ENCODE data around the gene GPM6B. TPM values are rescaled to one million over a fixed set of nuclear protein-coding genes. Genes with fewer than 3 reads are reported as not detected.

GPM6B gene
- total and polyA plus RNA-seq, 2 donors from 2014 or later = 6.3 to 16.0 TPM

- no peak overlapping the region for H3K9ac ChIP-seq (ENCODE audit: low read length in 3 of 3)
- intact Hi-C loops (cut with DNase I) = no loop called here
Observed at GRCh38 chrX:13835825-13836224, 18.9 kb upstream of the GPM6B start.

DNA sequence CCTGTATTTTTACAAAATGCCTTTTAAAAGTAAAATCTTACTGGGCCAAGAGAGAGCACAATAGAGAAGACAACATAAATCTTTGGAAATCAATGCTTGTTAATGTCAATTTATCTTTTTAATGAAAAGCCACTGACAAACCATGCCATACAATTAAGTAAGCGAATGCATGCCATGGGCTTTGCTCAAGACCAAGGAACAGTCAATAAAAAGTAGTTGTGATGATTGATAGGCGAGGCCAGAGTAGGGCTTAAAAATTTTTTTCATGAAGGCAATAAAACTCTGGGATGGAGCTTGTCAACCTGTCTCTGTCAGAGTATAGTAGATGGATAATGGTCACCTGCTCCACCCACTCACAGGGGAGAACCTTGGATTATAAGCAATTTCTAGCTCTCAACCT is 17.5 kb upstream of the GPM6B start:
- intact Hi-C loops (cut with DNase I) = no loop called here
- H3K27ac ChIP-seq (ENCODE audit: low read depth in 2 of 2, low read length in 2 of 2) = no peak overlapping the region
- no peaks in the 10 kb centered on the region for H3K36me3 ChIP-seq (ENCODE audit: control insufficient read depth in 2 of 3, insufficient read depth in 3 of 3, low read length in 3 of 3)
- DNase-seq (no peak), FAIRE-seq (no peak)
- no peaks in the 10 kb centered on the region for H3K9me3 ChIP-seq (ENCODE audit: control insufficient read depth in 2 of 3, insufficient read depth in 1 of 3, low read length in 3 of 3)
- H3K9ac ChIP-seq (ENCODE audit: low read length in 3 of 3) = no peak overlapping the region
- no peak overlapping the region for H3K4me3 ChIP-seq (ENCODE audit: low read length in 3 of 3)
- H3K4me1 ChIP-seq (ENCODE audit: control insufficient read depth in 2 of 3, insufficient read depth in 2 of 3, low read depth in 1 of 3, low read length in 3 of 3) = no peaks in the 10 kb centered on the region
- TF ChIP-seq, protein P1, sequence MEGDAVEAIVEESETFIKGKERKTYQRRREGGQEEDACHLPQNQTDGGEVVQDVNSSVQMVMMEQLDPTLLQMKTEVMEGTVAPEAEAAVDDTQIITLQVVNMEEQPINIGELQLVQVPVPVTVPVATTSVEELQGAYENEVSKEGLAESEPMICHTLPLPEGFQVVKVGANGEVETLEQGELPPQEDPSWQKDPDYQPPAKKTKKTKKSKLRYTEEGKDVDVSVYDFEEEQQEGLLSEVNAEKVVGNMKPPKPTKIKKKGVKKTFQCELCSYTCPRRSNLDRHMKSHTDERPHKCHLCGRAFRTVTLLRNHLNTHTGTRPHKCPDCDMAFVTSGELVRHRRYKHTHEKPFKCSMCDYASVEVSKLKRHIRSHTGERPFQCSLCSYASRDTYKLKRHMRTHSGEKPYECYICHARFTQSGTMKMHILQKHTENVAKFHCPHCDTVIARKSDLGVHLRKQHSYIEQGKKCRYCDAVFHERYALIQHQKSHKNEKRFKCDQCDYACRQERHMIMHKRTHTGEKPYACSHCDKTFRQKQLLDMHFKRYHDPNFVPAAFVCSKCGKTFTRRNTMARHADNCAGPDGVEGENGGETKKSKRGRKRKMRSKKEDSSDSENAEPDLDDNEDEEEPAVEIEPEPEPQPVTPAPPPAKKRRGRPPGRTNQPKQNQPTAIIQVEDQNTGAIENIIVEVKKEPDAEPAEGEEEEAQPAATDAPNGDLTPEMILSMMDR (IDR thresholded peaks at IDR 0.05; ENCODE audit: borderline replicate concordance, extremely low read depth, insufficient read depth) = no peak
- peaks cover 9% of the 10 kb centered on the region for H3K27me3 ChIP-seq (ENCODE audit: control insufficient read depth, insufficient read depth, low read length)

More at GRCh38 chrX:13835825-13836224, 18.9 kb upstream of the GPM6B start:
- peaks cover 8% of the 10 kb centered on the region for H3K27me3 ChIP-seq (ENCODE audit: control insufficient read depth, insufficient read depth, low read length)
- TF ChIP-seq, protein P1 (IDR thresholded peaks at IDR 0.05; ENCODE audit: borderline replicate concordance, extremely low read depth, insufficient read depth) = no peak
- H3K4me3 ChIP-seq (ENCODE audit: low read length in 3 of 3) = no peak overlapping the region
- DNase-seq (no peak), FAIRE-seq (no peak)
- H3K27ac ChIP-seq (ENCODE audit: low read depth in 2 of 2, low read length in 2 of 2) = no peak overlapping the region
- no peaks in the 10 kb centered on the region for H3K9me3 ChIP-seq (ENCODE audit: control insufficient read depth in 2 of 3, insufficient read depth in 1 of 3, low read length in 3 of 3)
- no peaks in the 10 kb centered on the region for H3K4me1 ChIP-seq (ENCODE audit: control insufficient read depth in 2 of 3, insufficient read depth in 2 of 3, low read depth in 1 of 3, low read length in 3 of 3)
- H3K36me3 ChIP-seq (ENCODE audit: control insufficient read depth in 2 of 3, insufficient read depth in 3 of 3, low read length in 3 of 3) = no peaks in the 10 kb centered on the region

DNA sequence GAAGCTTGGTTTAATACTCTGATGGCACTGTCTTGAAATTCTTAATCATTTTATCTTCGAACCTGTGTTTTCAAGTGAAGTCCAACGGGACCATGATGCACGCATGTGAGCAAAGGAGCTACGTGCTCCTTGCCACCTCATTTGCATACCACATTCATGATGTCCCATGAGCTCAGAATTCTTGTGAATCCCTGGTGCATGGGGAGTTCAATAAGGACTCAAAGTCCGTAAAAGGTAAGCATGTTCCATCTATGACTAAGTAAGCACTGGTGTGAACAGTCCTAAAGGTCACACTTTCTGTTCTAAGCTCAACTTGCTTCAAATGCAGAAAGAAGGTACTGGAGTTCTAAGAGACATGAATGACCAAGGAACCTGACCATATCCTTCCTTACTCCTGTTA is 13.1 kb upstream of the GPM6B start:
- Histone ChIP-seq H3K4me1 (ENCODE audit: control insufficient read depth in 2 of 3, insufficient read depth in 2 of 3, low read depth in 1 of 3, low read length in 3 of 3) (no peaks in the 10 kb centered on the region), H3K36me3 (ENCODE audit: control insufficient read depth in 2 of 3, insufficient read depth in 3 of 3, low read length in 3 of 3) (no peaks in the 10 kb centered on the region), H3K9ac (ENCODE audit: low read length in 3 of 3) (no peak overlapping the region), H3K4me3 (ENCODE audit: low read length in 3 of 3) (no peak overlapping the region), H3K9me3 (ENCODE audit: control insufficient read depth in 2 of 3, insufficient read depth in 1 of 3, low read length in 3 of 3) (no peaks in the 10 kb centered on the region), H3K27ac (ENCODE audit: low read depth in 2 of 2, low read length in 2 of 2) (no peak overlapping the region), H3K27me3 (ENCODE audit: control insufficient read depth, insufficient read depth, low read length) (peaks cover 11% of the 10 kb centered on the region)
- TF ChIP-seq, protein P1 (IDR thresholded peaks at IDR 0.05; ENCODE audit: borderline replicate concordance, extremely low read depth, insufficient read depth) = no peak
- intact Hi-C loops (cut with DNase I) = no loop called here
- DNase-seq = no peak
- FAIRE-seq = no peak

GRCh38 chrX:13828392-13828791 is 11.5 kb upstream of the GPM6B start:
- no peak overlapping the region for H3K27ac ChIP-seq (ENCODE audit: low read depth in 2 of 2, low read length in 2 of 2)
- H3K4me3 ChIP-seq (ENCODE audit: low read length in 3 of 3) = no peak overlapping the region
- FAIRE-seq (no peak), DNase-seq (no peak)
- H3K36me3 ChIP-seq (ENCODE audit: control insufficient read depth in 2 of 3, insufficient read depth in 3 of 3, low read length in 3 of 3) = no peaks in the 10 kb centered on the region
- H3K27me3 ChIP-seq (ENCODE audit: control insufficient read depth, insufficient read depth, low read length) = peaks cover 13% of the 10 kb centered on the region
- intact Hi-C loops (cut with DNase I) = no loop called here
- no peaks in the 10 kb centered on the region for H3K9me3 ChIP-seq (ENCODE audit: control insufficient read depth in 2 of 3, insufficient read depth in 1 of 3, low read length in 3 of 3)
- TF ChIP-seq, protein P1 (IDR thresholded peaks at IDR 0.05; ENCODE audit: borderline replicate concordance, extremely low read depth, insufficient read depth) = no peak
- H3K4me1 ChIP-seq (ENCODE audit: control insufficient read depth in 2 of 3, insufficient read depth in 2 of 3, low read depth in 1 of 3, low read length in 3 of 3) = no peaks in the 10 kb centered on the region
- H3K9ac ChIP-seq (ENCODE audit: low read length in 3 of 3) = no peak overlapping the region
